ENCODE measurements around the gene OXGR1.

OXGR1 gene

GRCh38 chr13:97023117-97023516 lies 28.8 kb upstream of the OXGR1 start:
- Histone ChIP-seq H2BK12ac (ENCODE audit: low read length) (no peak overlapping the region), H3K79me1 (ENCODE audit: low read depth, low read length) (no peaks in the 10 kb centered on the region), H3K27ac (replicated peaks; ENCODE audit: low read length) (no peak overlapping the region), H3K9me3 (replicated peaks in 1 of 2; ENCODE audit: control insufficient read depth in 2 of 2, insufficient read depth in 1 of 2, low read depth in 1 of 2, low read length in 2 of 2) (no peaks in the 10 kb centered on the region), H2BK5ac (ENCODE audit: low read length) (no peak overlapping the region), H3K4ac (ENCODE audit: low read length) (no peak overlapping the region), H3K14ac (ENCODE audit: low read length) (no peak overlapping the region), H3K36me3 (replicated peaks in 1 of 2; ENCODE audit: control insufficient read depth in 2 of 2, insufficient read depth in 2 of 2, low read length in 2 of 2) (no peaks in the 10 kb centered on the region), H3K23ac (ENCODE audit: low read depth, low read length, poor library complexity) (no peak overlapping the region), H3K9ac (ENCODE audit: low read depth, low read length, poor library complexity) (no peak overlapping the region), H3K4me2 (ENCODE audit: insufficient read depth, low read length, poor library complexity, severe bottlenecking) (no peak overlapping the region), H3K27me3 (ENCODE audit: control insufficient read depth in 3 of 3, insufficient read depth in 3 of 3, low read depth in 1 of 3, low read length in 3 of 3) (no peaks in the 10 kb centered on the region), H2BK15ac (ENCODE audit: low read length) (no peak overlapping the region), H3K18ac (ENCODE audit: low read length) (no peak overlapping the region), H2BK120ac (ENCODE audit: low read depth, low read length) (no peak overlapping the region), H4K8ac (ENCODE audit: low read depth, low read length) (no peak overlapping the region), H2AK5ac (ENCODE audit: low read depth, low read length) (no peak overlapping the region), H3K4me3 (ENCODE audit: low read length in 2 of 2) (no peak overlapping the region), H3K4me1 (ENCODE audit: control insufficient read depth in 2 of 2, insufficient read depth in 1 of 2, low read depth in 1 of 2, low read length in 2 of 2) (no peaks in the 10 kb centered on the region), H2AFZ (ENCODE audit: low read length) (no peak overlapping the region), H4K91ac (ENCODE audit: low read depth, low read length, poor library complexity) (no peak overlapping the region)
- DNase-seq (ENCODE audit: low spot score): no peak
- WGBS, 2 donors (ENCODE audit: extremely low coverage in 2 of 2, insufficient read length in 2 of 2, insufficient replicate concordance in 1 of 2): no CpG with 5 or more reads among the region's 1 CpG

DNA sequence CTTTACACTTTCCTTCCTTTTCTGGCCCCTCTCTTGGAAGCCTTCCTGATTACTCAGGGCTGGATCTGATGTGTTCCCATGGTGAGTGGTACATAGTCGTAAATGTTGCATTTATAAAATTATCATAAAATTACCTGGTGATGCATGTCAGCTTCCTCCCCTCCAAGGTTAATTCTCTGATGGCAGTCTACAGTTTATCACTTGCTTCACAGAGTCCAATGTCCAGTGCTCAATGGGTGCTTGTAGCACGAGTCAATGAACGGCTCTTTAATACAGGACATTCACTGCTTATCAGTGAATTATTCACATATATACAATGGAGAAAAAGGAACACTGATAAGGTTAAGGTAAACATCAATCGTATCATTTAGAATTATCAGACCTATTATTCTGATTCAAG lies 27.0 kb upstream of the OXGR1 start:
- H4K91ac ChIP-seq (ENCODE audit: low read depth, low read length, poor library complexity): no peak overlapping the region
- no peaks in the 10 kb centered on the region for H3K79me1 ChIP-seq (ENCODE audit: low read depth, low read length)
- no CpG with 5 or more reads among the region's 4 CpGs for WGBS, 2 donors (ENCODE audit: extremely low coverage in 2 of 2, insufficient read length in 2 of 2, insufficient replicate concordance in 1 of 2)
- no peak overlapping the region for H2BK120ac ChIP-seq (ENCODE audit: low read depth, low read length)
- no peak overlapping the region for H3K14ac ChIP-seq (ENCODE audit: low read length)
- no peaks in the 10 kb centered on the region for H3K4me1 ChIP-seq (ENCODE audit: control insufficient read depth in 2 of 2, insufficient read depth in 1 of 2, low read depth in 1 of 2, low read length in 2 of 2)
- H3K36me3 ChIP-seq (replicated peaks in 1 of 2; ENCODE audit: control insufficient read depth in 2 of 2, insufficient read depth in 2 of 2, low read length in 2 of 2): no peaks in the 10 kb centered on the region
- no peak overlapping the region for H2BK15ac ChIP-seq (ENCODE audit: low read length)
- no peak overlapping the region for H4K8ac ChIP-seq (ENCODE audit: low read depth, low read length)
- H2BK12ac ChIP-seq (ENCODE audit: low read length): no peak overlapping the region
- no peak overlapping the region for H3K4me2 ChIP-seq (ENCODE audit: insufficient read depth, low read length, poor library complexity, severe bottlenecking)
- no peak overlapping the region for H3K9ac ChIP-seq (ENCODE audit: low read depth, low read length, poor library complexity)
- no peaks in the 10 kb centered on the region for H3K27me3 ChIP-seq (ENCODE audit: control insufficient read depth in 3 of 3, insufficient read depth in 3 of 3, low read depth in 1 of 3, low read length in 3 of 3)
- DNase-seq (ENCODE audit: low spot score): no peak
- no peak overlapping the region for H3K4me3 ChIP-seq (ENCODE audit: low read length in 2 of 2)
- H3K27ac ChIP-seq (replicated peaks; ENCODE audit: low read length): no peak overlapping the region
- H2BK5ac ChIP-seq (ENCODE audit: low read length): no peak overlapping the region
- H3K18ac ChIP-seq (ENCODE audit: low read length): no peak overlapping the region
- no peaks in the 10 kb centered on the region for H3K9me3 ChIP-seq (replicated peaks in 1 of 2; ENCODE audit: control insufficient read depth in 2 of 2, insufficient read depth in 1 of 2, low read depth in 1 of 2, low read length in 2 of 2)
- H2AFZ ChIP-seq (ENCODE audit: low read length): no peak overlapping the region
- no peak overlapping the region for H2AK5ac ChIP-seq (ENCODE audit: low read depth, low read length)
- no peak overlapping the region for H3K4ac ChIP-seq (ENCODE audit: low read length)
- H3K23ac ChIP-seq (ENCODE audit: low read depth, low read length, poor library complexity): no peak overlapping the region

GRCh38 chr13:97020689-97021240 lies 26.5 kb upstream of the OXGR1 start:
- Histone ChIP-seq H3K18ac (ENCODE audit: low read length) (no peak overlapping the region), H2BK12ac (ENCODE audit: low read length) (no peak overlapping the region), H3K23ac (ENCODE audit: low read depth, low read length, poor library complexity) (no peak overlapping the region), H2AK5ac (ENCODE audit: low read depth, low read length) (no peak overlapping the region), H3K4me2 (ENCODE audit: insufficient read depth, low read length, poor library complexity, severe bottlenecking) (no peak overlapping the region), H2BK120ac (ENCODE audit: low read depth, low read length) (no peak overlapping the region), H3K36me3 (replicated peaks in 1 of 2; ENCODE audit: control insufficient read depth in 2 of 2, insufficient read depth in 2 of 2, low read length in 2 of 2) (no peaks in the 10 kb centered on the region), H4K8ac (ENCODE audit: low read depth, low read length) (no peak overlapping the region), H3K4me3 (ENCODE audit: low read length in 2 of 2) (no peak overlapping the region), H3K79me1 (ENCODE audit: low read depth, low read length) (no peaks in the 10 kb centered on the region), H3K4ac (ENCODE audit: low read length) (no peak overlapping the region), H2BK5ac (ENCODE audit: low read length) (no peak overlapping the region), H3K9me3 (replicated peaks in 1 of 2; ENCODE audit: control insufficient read depth in 2 of 2, insufficient read depth in 1 of 2, low read depth in 1 of 2, low read length in 2 of 2) (no peaks in the 10 kb centered on the region), H4K91ac (ENCODE audit: low read depth, low read length, poor library complexity) (no peak overlapping the region), H3K9ac (ENCODE audit: low read depth, low read length, poor library complexity) (no peak overlapping the region), H3K4me1 (ENCODE audit: control insufficient read depth in 2 of 2, insufficient read depth in 1 of 2, low read depth in 1 of 2, low read length in 2 of 2) (no peaks in the 10 kb centered on the region), H3K14ac (ENCODE audit: low read length) (no peak overlapping the region), H2AFZ (ENCODE audit: low read length) (no peak overlapping the region), H3K27me3 (ENCODE audit: control insufficient read depth in 3 of 3, insufficient read depth in 3 of 3, low read depth in 1 of 3, low read length in 3 of 3) (no peaks in the 10 kb centered on the region), H2BK15ac (ENCODE audit: low read length) (no peak overlapping the region), H3K27ac (replicated peaks; ENCODE audit: low read length) (no peak overlapping the region)
- no peak for DNase-seq (ENCODE audit: low spot score)
- 100% methylated on average over 1 of the region's 3 CpGs; no CpG with 5 or more reads in 1 of the 2 donors for WGBS, 2 donors (ENCODE audit: extremely low coverage in 2 of 2, insufficient read length in 2 of 2, insufficient replicate concordance in 1 of 2)

- Histone ChIP-seq H2BK12ac (ENCODE audit: low read length) (no peak overlapping the region), H3K4ac (ENCODE audit: low read length) (no peak overlapping the region), H4K8ac (ENCODE audit: low read depth, low read length) (no peak overlapping the region), H3K4me2 (ENCODE audit: insufficient read depth, low read length, poor library complexity, severe bottlenecking) (no peak overlapping the region), H3K4me3 (ENCODE audit: low read length in 2 of 2) (no peak overlapping the region), H3K18ac (ENCODE audit: low read length) (no peak overlapping the region), H3K79me1 (ENCODE audit: low read depth, low read length) (no peaks in the 10 kb centered on the region), H2AFZ (ENCODE audit: low read length) (no peak overlapping the region), H2BK5ac (ENCODE audit: low read length) (no peak overlapping the region), H3K36me3 (replicated peaks in 1 of 2; ENCODE audit: control insufficient read depth in 2 of 2, insufficient read depth in 2 of 2, low read length in 2 of 2) (no peaks in the 10 kb centered on the region), H3K14ac (ENCODE audit: low read length) (no peak overlapping the region), H2AK5ac (ENCODE audit: low read depth, low read length) (no peak overlapping the region), H3K9ac (ENCODE audit: low read depth, low read length, poor library complexity) (no peak overlapping the region), H3K23ac (ENCODE audit: low read depth, low read length, poor library complexity) (no peak overlapping the region), H3K27ac (replicated peaks; ENCODE audit: low read length) (no peak overlapping the region), H2BK15ac (ENCODE audit: low read length) (no peak overlapping the region), H2BK120ac (ENCODE audit: low read depth, low read length) (no peak overlapping the region), H4K91ac (ENCODE audit: low read depth, low read length, poor library complexity) (no peak overlapping the region), H3K4me1 (ENCODE audit: control insufficient read depth in 2 of 2, insufficient read depth in 1 of 2, low read depth in 1 of 2, low read length in 2 of 2) (no peaks in the 10 kb centered on the region), H3K27me3 (ENCODE audit: control insufficient read depth in 3 of 3, insufficient read depth in 3 of 3, low read depth in 1 of 3, low read length in 3 of 3) (no peaks in the 10 kb centered on the region), H3K9me3 (replicated peaks in 1 of 2; ENCODE audit: control insufficient read depth in 2 of 2, insufficient read depth in 1 of 2, low read depth in 1 of 2, low read length in 2 of 2) (no peaks in the 10 kb centered on the region)
- WGBS, 2 donors (ENCODE audit: extremely low coverage in 2 of 2, insufficient read length in 2 of 2, insufficient replicate concordance in 1 of 2): no CpG with 5 or more reads among the region's 2 CpGs
- DNase-seq (ENCODE audit: low spot score): no peak
Observed at GRCh38 chr13:97020194-97020593, 25.9 kb upstream of the OXGR1 start.

All from neuronal stem cell (in vitro differentiated cells).